GM19351 (cell line): ENCODE data around the gene CYBRD1.
"Not testable (repeated sequence)": the region's sequence is repeated elsewhere in the genome, so short reads cannot be mapped to it uniquely, and the experiment has no call there.

Experiments used
- ATAC-seq: cut with Tn5 transposase; IDR thresholded peaks from one replicate; pipeline ENCODE4 v1.9.1; 2021; ENCODE audit warnings: mild to moderate bottlenecking, moderate library complexity; ENCODE audit not compliant: unreplicated experiment

The CYBRD1 gene

GRCh38 chr2:171515672-171516298 is 6.5 kb upstream of the CYBRD1 start:
- ATAC-seq, result no peak

DNA sequence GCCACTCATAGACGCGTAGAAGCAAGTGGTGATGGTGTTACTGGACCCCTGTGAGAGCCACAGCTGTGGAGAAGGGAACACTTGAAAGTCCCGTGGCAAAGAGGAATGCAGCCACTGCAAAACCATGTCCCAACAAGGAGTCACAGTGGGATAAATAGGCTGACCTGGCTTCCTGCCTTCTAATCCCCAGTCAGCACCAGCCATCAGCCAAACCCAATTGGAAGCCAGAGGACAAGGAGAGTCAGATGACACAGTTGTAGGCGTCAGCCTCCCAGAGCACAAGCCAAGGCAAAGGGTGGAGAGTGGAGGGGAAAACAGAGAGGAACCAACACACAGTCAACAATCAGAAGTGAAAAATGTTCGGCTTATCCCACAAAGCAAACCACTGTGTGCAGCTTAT is 5.5 kb upstream of the CYBRD1 start:
- ATAC-seq, result no peak

- no peak for ATAC-seq
These were observed 1.8 kb upstream of the CYBRD1 start for GRCh38 chr2:171520471-171520870.

DNA sequence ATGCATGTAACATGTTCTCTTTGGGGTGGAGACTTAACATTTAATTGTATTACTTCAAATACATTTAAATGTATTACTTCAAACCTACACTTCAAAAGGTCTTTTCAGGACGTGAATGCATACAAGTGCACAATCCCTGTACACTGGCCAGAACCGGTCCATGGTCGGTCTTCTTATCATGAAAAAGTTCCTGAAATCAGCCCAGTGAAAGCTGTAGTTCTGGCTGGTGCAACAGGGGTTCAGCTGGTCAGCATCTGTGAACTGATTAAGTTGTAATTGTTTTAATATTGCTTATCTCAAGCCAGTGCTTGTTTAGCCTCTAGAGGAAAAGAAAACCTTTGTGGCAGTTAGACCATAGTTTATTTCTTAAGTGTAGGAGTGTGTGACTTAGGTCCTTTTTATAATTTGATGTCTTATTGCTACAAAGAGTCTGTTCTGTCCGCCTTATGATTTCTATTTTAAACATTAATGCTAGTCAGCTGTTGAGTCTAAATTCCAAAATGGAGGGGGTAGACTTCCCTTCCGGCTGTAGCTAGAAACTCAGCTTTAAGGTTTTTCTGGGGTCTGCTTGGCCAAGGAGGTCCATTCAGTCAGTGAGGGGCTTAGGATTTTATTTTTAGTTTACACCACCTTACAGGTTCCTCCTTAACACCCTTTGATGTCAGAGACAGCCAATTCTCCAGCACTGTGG is 768 bp upstream of the CYBRD1 start:
- ATAC-seq, result peak; percentile 2

DNA sequence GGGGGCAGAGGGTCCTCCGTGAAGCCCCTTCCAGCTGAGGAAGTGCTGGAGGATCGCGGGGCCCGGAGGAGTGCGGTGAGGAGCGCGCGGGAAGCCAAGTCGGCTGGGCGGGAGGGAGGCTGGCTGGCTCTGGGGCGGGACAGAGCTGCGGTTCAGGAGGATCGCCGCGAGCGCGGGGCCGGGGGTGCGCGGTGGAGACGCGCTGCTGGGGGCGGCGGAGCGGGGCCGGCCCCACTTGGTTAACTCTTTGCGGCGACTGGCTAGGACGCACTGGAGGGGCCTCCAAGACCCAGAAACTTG is 464 bp downstream of the CYBRD1 start:
- ATAC-seq, result peak; percentile 19

DNA sequence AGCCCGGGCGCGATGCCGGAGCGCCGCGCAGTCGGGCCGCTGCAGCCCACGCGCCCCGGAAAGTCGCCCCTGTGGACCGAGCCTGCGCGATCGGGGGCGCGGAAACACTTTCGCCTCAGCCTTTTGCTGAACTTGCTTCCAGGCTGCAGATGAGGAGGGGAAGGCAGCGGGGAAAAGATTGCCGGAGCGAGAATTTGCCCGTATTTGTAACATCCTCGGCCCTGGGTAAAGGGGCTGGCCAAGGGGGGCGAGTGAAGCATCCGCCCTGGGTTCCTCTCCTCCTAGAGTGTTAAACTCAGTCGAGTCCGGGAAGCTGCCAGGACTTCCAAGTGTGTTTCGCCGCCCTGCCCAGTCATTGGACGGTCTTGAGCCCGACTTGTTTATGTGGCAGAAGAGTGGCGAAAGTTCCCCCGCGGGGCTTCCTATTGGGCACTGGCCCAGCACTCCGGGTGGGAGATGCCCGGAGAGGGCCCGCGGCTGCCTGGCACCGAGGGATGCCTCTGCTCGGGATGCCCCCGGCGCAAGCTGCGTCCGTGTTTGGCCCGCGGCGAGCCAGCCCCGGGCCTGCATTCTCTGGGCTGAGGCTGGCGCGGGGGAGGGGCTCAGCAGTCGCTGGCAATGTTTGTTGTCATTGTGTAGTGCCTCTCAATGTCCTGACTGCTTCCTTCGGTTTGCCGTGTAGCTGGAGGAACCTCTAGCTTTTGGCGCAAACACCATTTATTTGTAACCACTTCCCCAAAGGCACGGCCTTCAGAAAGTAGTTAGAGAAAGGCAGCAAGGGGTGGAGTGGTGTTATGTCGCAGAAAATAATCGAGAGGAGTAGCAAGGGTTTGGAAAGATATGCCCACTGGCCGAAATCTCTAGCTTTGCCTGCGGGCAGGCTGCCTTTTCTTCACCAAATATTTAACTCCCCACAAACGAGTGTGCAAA is 1.1 kb downstream of the CYBRD1 start:
- ATAC-seq, result peak; percentile 31

DNA sequence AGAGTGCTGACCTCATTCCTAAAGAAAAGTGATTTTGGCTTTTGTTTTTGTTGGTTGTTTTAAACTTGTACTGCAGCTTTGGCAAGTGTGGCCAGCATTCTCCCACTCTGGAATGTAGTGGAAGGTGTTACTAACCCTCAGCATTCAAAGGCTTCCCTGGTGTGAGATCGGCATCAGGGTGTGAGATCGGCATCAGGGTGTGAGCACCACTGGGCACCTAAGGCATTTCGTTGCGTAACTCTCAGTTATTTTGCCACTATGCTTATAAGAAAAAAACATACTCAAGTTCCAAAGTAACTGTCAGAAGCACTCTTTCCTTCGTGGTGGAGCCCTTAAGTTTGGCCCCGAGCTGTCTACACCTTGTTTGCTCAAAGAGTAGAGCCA is 1.7 kb downstream of the CYBRD1 start:
- no peak for ATAC-seq

DNA sequence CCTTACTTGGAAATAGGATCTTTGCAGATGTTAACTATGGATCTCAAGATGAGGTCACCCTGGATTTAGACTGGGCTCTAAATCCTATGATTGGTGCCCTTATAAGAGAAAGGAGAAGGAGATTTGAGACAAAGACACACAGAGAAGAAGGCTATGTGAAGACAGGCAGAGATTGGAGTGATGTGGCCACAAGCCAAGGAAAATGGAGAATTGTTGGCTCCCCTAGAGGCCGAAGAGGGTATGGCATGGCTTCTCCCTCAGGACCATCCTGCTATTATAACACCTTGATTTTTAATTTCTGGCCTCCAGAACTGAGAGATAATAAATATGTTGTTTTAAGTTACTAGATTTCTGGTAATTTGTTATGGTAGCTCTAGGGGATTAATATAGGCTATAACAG is 7.6 kb downstream of the CYBRD1 start:
- no peak for ATAC-seq

DNA sequence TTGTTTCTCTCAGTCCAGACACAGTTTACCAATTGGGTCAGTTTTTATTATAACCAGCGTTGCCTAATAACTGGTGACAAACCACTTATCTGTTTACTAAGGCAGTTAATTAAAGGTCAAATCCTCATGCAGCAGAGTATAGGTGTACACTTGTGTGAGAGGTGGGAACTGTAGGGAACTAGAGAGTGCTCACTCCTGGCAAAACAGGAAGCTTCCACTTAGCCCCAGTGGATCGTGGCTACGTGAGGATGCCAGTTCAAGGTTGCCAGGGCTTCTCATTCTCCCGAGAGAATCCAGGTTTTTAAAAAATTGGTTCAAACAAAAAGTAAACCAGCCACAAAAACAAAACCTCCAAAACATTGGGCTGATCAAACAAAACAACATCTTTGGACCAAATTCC is 8.1 kb downstream of the CYBRD1 start:
- no peak for ATAC-seq

- not testable (repeated sequence) for ATAC-seq
These were observed 8.6 kb downstream of the CYBRD1 start for GRCh38 chr2:171530859-171531258.

DNA sequence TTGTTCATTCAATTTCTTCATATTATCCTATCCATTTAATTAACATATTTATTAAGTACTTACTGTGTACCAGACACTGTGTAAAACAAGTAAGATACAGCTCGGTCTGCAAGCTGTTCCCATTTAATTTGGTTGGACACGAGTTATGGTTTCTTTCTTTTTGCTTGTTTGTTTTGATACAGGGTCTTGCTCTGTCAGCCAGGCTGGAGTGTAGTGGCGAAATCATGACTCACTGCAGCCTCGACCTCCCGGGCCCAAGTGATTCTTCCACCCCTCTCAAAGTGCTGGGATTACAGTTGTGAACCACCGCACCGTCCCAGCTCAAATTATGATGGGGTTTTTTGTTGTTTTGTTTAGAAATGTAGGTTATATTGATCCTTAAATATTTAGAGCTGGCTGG is 9.0 kb downstream of the CYBRD1 start:
- no peak for ATAC-seq

DNA sequence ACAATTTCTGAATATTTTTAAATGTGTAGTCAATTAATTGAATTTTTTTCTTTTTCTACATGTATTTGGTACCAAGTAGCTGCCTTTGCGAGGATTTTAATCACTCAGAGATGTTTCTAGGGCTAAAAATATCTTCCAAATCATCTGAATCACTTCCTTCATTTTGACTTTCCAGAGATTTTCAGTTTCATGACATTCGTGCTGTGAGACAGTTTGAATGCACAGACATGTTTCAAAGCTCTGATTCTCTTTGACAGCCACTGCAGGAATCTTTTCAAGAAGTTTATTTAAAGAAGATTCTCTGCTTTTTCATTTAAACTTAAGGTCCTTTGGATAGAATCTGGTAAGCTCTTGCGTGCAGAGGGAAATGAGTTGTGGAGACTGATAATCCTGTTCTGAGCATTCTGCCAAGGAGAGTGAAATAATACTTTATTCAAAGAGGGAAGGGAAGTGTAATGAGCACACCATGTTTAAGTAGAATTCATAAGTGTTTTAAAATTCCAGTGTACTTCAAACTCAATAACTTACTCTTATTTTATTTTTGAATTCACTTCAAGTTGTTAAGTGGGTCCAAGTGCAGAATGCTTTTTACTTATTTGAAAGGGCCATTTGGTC is 9.7 kb downstream of the CYBRD1 start:
- ATAC-seq, result no peak

GRCh38 chr2:171533331-171533730 is 11.1 kb downstream of the CYBRD1 start:
- no peak for ATAC-seq

GRCh38 chr2:171535528-171535927 is 13.3 kb downstream of the CYBRD1 start:
- not testable (repeated sequence) for ATAC-seq

GRCh38 chr2:171540437-171540836 is 18.2 kb downstream of the CYBRD1 start:
- ATAC-seq, result peak; percentile 73

DNA sequence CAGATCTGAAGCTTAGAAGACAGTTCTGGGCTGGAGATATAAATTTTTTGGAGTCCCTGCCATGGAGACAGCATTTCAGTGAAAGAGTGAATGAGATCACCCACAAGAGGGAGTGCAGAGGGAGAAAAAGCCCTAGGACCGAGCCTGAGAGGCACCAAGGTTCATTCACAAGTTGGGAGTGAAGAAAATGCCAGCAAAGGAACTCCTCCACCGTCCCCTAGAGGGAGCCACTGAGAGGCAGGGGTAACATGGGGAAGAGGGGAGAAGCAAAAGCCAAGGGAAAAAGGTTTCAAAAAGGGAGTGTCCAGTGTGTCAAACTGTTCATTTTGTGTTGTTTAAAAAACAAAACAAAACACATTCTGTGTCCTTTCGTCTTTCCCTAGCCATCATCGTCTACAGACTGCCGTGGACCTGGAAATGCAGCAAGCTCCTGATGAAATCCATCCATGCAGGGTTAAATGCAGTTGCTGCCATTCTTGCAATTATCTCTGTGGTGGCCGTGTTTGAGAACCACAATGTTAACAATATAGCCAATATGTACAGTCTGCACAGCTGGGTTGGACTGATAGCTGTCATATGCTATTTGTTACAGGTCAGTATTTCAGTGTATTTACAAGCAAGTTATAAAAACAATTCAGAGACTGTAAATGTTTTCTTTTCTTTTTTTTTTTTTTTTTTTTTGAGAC is 19.1 kb downstream of the CYBRD1 start:
- no peak for ATAC-seq

DNA sequence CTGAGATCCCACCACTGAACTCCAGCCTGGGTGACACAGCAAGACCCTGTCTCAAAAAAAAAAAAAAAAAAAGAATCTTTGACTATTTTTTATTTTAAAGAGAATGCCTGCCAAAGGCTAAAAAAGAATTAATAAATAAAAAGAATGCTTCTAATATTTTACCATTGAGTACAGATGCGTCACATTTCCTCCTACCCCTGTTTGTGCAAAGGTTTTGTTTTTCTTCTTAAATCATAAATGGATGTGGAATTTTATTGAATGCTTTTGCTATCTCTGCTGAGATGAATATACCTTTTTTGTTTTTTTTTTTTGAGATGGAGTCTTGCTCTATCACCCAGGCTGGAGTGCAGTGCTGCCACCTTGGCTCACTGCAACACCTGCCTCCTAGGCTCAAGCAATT is 22.8 kb downstream of the CYBRD1 start:
- ATAC-seq, result no peak

DNA sequence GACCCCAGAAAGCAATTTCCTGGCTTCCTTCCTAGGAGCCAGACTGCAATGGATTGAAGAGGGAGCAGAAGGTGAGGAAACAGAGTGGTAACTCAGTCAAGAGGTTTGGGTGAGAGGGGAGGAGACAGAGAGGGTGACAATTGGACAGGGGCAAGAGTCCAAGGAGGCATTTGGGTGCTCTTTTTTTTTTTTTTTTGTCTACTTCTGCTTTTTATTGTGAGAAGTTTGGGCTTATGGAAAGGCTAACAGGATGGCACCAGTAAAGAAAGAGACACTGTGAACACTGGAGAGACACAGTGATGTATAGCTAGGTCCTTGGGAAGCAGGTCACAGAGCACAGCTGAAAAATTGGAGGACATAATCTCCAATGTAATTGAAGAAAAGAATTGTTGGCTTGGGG is 25.0 kb downstream of the CYBRD1 start:
- no peak for ATAC-seq

DNA sequence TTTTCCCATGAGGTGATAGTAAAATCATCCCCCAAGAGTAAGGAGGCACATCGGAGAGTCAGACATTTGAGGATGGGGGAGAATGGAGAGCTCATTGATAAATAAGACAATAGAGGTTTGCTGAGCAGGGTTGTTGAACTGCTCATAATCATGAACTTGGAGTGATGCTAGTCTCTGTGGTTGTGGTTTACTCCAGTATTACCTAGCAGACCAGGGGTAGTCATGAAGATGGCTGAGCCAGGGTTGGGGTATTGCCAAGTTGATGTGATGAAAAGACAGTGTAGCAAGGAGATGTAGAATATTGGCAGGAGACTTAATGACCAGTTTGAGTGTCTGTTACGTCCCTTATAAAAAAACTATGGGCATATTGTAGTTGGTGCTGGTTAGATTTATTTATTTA is 25.4 kb downstream of the CYBRD1 start:
- no peak for ATAC-seq

DNA sequence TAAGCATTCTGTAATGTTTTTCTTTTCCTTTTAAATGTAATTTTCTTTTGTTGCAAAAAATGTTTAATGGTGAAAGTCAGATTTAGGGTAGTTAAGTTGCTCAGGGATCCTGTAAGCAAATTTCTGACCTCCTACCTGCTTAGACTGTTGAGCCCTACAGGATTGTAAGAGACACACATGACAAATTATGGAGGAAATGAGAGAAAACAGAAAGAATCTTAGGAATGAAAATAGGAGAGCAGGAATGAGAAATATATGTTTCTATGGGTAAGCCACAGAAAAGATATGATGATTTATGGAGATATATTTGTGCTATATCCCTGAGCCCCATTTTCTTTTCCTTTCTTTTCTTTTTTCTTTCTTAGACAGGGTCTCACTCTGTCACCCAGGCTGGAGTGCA is 28.3 kb downstream of the CYBRD1 start:
- no peak for ATAC-seq

- ATAC-seq, result no peak
These were observed 29.6 kb downstream of the CYBRD1 start for GRCh38 chr2:171551836-171552235.
